Thoracic aorta (tissue), 2 donors: ENCODE data around the gene MSH3. TPM values are rescaled to one million over a fixed set of nuclear protein-coding genes. Genes with fewer than 3 reads are reported as not detected.

Experiments
- ATAC-seq: fragments of 150-250 bp; one replicate; pipeline ENCODE4 v1.8.0; 2017; ENCODE audit warnings: low read depth; ENCODE audit not compliant: insufficient number of reproducible peaks, low FRiP score
- DNase-seq: peaks from one replicate; pipeline ENCODE4 v3.0.0-alpha.2; 2020; ENCODE audit warnings: low spot score
- H3K27ac ChIP-seq, 2 donors: fragments of 200-600 bp; sonication (generic); 1 replicate in 1 of 2; 2 replicates in 1 of 2; pipeline ENCODE4 v1.5.1; 2016; ENCODE audit warnings: mild to moderate bottlenecking in 2 of 2, moderate library complexity in 2 of 2
- H3K27me3 ChIP-seq: fragments of 200-600 bp; sonication (generic); replicated peaks from 2 replicates; pipeline ENCODE4 v1.6.0; 2016; ENCODE audit warnings: mild to moderate bottlenecking; ENCODE audit not compliant: insufficient read depth
- H3K36me3 ChIP-seq: fragments of 200-600 bp; sonication (generic); one replicate; pipeline ENCODE4 v1.5.1; 2016
- H3K4me1 ChIP-seq, 2 donors: fragments of 200-600 bp; sonication (generic); 1 replicate in 1 of 2; 2 replicates in 1 of 2; pipeline versions ENCODE4 v1.5.1 to v1.6.0; 2016; ENCODE audit warnings: low read depth in 2 of 2, mild to moderate bottlenecking in 1 of 2; ENCODE audit not compliant: control insufficient read depth in 1 of 2
- H3K4me3 ChIP-seq: fragments of 200-600 bp; sonication (generic); 2 replicates; pipeline ENCODE4 v1.5.1; 2016; ENCODE audit warnings: mild to moderate bottlenecking
- H3K9me3 ChIP-seq: fragments of 200-600 bp; sonication (generic); 2 replicates; pipeline ENCODE4 v1.5.1; 2016
- CTCF ChIP-seq: fragments of 200-600 bp; sonication (generic); IDR thresholded peaks from one replicate; pipeline ENCODE4 v1.5.1; 2019; ENCODE audit warnings: antibody characterized with exemption
- total RNA-seq, 2 donors: library from RNA; depleted of rRNA; stranded (reverse); fragments of >200 nt; gene quantifications; one replicate each; pipeline versions ENCODE4 v1.1.0 to v1.2.3, GENCODE V29; 2016

MSH3 gene
- total RNA-seq, 2 donors from 2014 or later: 12.3 to 12.9 TPM

GRCh38 chr5:80704221-80704620, 49.8 kb downstream of the MSH3 start:
- no peak for TF ChIP-seq CTCF
- Histone ChIP-seq H3K27ac (no peak overlapping the region), H3K36me3 (peaks cover 4% of the 10 kb centered on the region), H3K4me3 (no peak overlapping the region), H3K4me1 (peaks cover 0 to 7% of the 10 kb centered on the region in 2 donors), H3K27me3 (no peaks in the 10 kb centered on the region), H3K9me3 (no peaks in the 10 kb centered on the region)
- DNase-seq (no peak), ATAC-seq (no peak)

GRCh38 chr5:80705216-80705769, 50.8 kb downstream of the MSH3 start:
- ATAC-seq: no peak
- H3K9me3 ChIP-seq: no peaks in the 10 kb centered on the region
- peaks cover 0 to 7% of the 10 kb centered on the region in 2 donors for H3K4me1 ChIP-seq
- no peaks in the 10 kb centered on the region for H3K27me3 ChIP-seq
- no peak for DNase-seq
- TF ChIP-seq CTCF: no peak
- H3K36me3 ChIP-seq: peaks cover 6% of the 10 kb centered on the region
- no peak overlapping the region for H3K27ac ChIP-seq
- H3K4me3 ChIP-seq: no peak overlapping the region

GRCh38 chr5:80705801-80706200, 51.3 kb downstream of the MSH3 start:
- peaks cover 6% of the 10 kb centered on the region for H3K36me3 ChIP-seq
- no peak overlapping the region for H3K27ac ChIP-seq
- ATAC-seq: no peak
- no peaks in the 10 kb centered on the region for H3K9me3 ChIP-seq
- no peaks in the 10 kb centered on the region for H3K27me3 ChIP-seq
- peaks cover 0 to 7% of the 10 kb centered on the region in 2 donors for H3K4me1 ChIP-seq
- no peak for DNase-seq
- no peak overlapping the region for H3K4me3 ChIP-seq
- TF ChIP-seq CTCF: no peak

- Histone ChIP-seq H3K4me1 (peaks cover 0 to 7% of the 10 kb centered on the region in 2 donors), H3K27me3 (no peaks in the 10 kb centered on the region), H3K36me3 (peaks cover 6% of the 10 kb centered on the region), H3K4me3 (no peak overlapping the region), H3K9me3 (no peaks in the 10 kb centered on the region), H3K27ac (peak overlapping the region in 1 of 2 donors; percentile 17)
- ATAC-seq (no peak), DNase-seq (no peak)
- TF ChIP-seq CTCF: no peak
Observed at GRCh38 chr5:80706835-80707447, 52.5 kb downstream of the MSH3 start.

GRCh38 chr5:80707645-80708044, 53.2 kb downstream of the MSH3 start:
- DNase-seq (no peak), ATAC-seq (no peak)
- no peaks in the 10 kb centered on the region for H3K9me3 ChIP-seq
- no peak for TF ChIP-seq CTCF
- H3K27me3 ChIP-seq: no peaks in the 10 kb centered on the region
- H3K4me1 ChIP-seq: peaks cover 0 to 7% of the 10 kb centered on the region in 2 donors
- peak overlapping the region in 1 of 2 donors; percentile 17 for H3K27ac ChIP-seq
- peaks cover 6% of the 10 kb centered on the region for H3K36me3 ChIP-seq
- no peak overlapping the region for H3K4me3 ChIP-seq
